Measurements from ENCODE around the gene DCBLD2. TPM values are rescaled to one million over a fixed set of nuclear protein-coding genes. Genes with fewer than 3 reads are reported as not detected.

Gene DCBLD2
- total RNA-seq, 1 experiment from 2014 or later, result 48.0 TPM

- H2BK20ac ChIP-seq (ENCODE audit: low read depth, low read length, poor library complexity, severe bottlenecking), result no peak overlapping the region
- peaks cover 9% of the 10 kb centered on the region; the same call in 1 of the 2 replicates for H3K4me1 ChIP-seq (ENCODE audit: insufficient read depth, low read length)
- no peak overlapping the region for H4K5ac ChIP-seq (ENCODE audit: insufficient read length, low read depth, low read length)
- H4K20me1 ChIP-seq (ENCODE audit: control insufficient read depth, insufficient read depth, insufficient read length), result no peaks in the 10 kb centered on the region
- no peaks in the 10 kb centered on the region for H3K27me3 ChIP-seq (ENCODE audit: insufficient read depth, low read length)
- H2BK120ac ChIP-seq (ENCODE audit: low read depth, low read length, poor library complexity, severe bottlenecking), result no peak overlapping the region
- peaks cover 18% of the 10 kb centered on the region; the same call in 1 of the 2 replicates for H3K79me2 ChIP-seq (ENCODE audit: insufficient read depth, low read length)
- no peak overlapping the region for H2AFZ ChIP-seq (ENCODE audit: low read length)
- H3K18ac ChIP-seq (ENCODE audit: insufficient read length, low read depth, low read length), result no peak overlapping the region
- H3K23ac ChIP-seq (ENCODE audit: insufficient read length, low read depth, low read length), result no peak overlapping the region
- no peaks in the 10 kb centered on the region for H3K23me2 ChIP-seq (ENCODE audit: insufficient read length, low read depth, low read length, poor library complexity, severe bottlenecking)
- no peak overlapping the region for H2BK15ac ChIP-seq (ENCODE audit: low read depth, low read length)
- peaks cover 3% of the 10 kb centered on the region for H3K79me1 ChIP-seq (ENCODE audit: insufficient read depth, low read depth, low read length, poor library complexity, severe bottlenecking)
- H3T11ph ChIP-seq (ENCODE audit: low read length), result no peak overlapping the region
- DNase-seq, result no peak
- H3K4ac ChIP-seq (ENCODE audit: low read depth, low read length), result no peak overlapping the region
- no peak overlapping the region for H3K4me2 ChIP-seq (ENCODE audit: insufficient read depth, insufficient read length, low read length)
- H2BK12ac ChIP-seq (ENCODE audit: insufficient read length, low read depth, low read length), result no peak overlapping the region
- no peak overlapping the region for H3K27ac Mint-ChIP-seq
- H3K36me3 Mint-ChIP-seq (ENCODE audit: insufficient read depth in 1 of 3, low read depth in 3 of 3), result no peaks in the 10 kb centered on the region; a peak in 1 of 7 replicates
- no peak overlapping the region for H2AK5ac ChIP-seq (ENCODE audit: insufficient read length, low read length)
- H3K9me3 Mint-ChIP-seq, result no peaks in the 10 kb centered on the region
- no peak overlapping the region for H3K14ac ChIP-seq (ENCODE audit: insufficient read depth, low read length)
- no peaks in the 10 kb centered on the region for H3K27me3 Mint-ChIP-seq (ENCODE audit: low read depth)
- no peak overlapping the region for H3K9ac ChIP-seq (ENCODE audit: extremely low read depth, insufficient read length, low read length)
- no peak overlapping the region for H4K8ac ChIP-seq (replicated peaks; ENCODE audit: insufficient read length, low read depth, low read length)
- no peak overlapping the region for H3K56ac ChIP-seq (ENCODE audit: insufficient read length, low read depth, low read length)
- no peak overlapping the region for H3K27ac ChIP-seq (ENCODE audit: insufficient read length, low read depth, low read length)
- H2BK5ac ChIP-seq (ENCODE audit: insufficient read length, low read length), result no peak overlapping the region
- no peak overlapping the region for H3K4me3 Mint-ChIP-seq
- peaks cover 29 to 47% of the 10 kb centered on the region in 2 experiments for H3K4me1 Mint-ChIP-seq
- no peak overlapping the region for H4K91ac ChIP-seq (ENCODE audit: insufficient read length, low read depth, low read length)
- no peak for TF ChIP-seq CTCF (conservative IDR thresholded peaks at IDR 0.05)
- no peaks in the 10 kb centered on the region for H3K9me3 ChIP-seq (ENCODE audit: control insufficient read depth, low read depth, low read length)
- no CpG with 5 or more reads among the region's 3 CpGs for WGBS (ENCODE audit: extremely low coverage, insufficient read length, low lambda C conversion rate)
These were observed 10.3 kb downstream of the DCBLD2 start for GRCh38 chr3:98890965-98891910.
